Lower leg skin (tissue), 3 donors: Measurements from ENCODE around the gene NMS.

ENCODE experiments used
- POLR2A ChIP-seq, 2 donors: fragments of 450-650 bp; IDR thresholded peaks; one replicate each; pipeline ENCODE4 v1.6.1; 2016 to 2017; ENCODE audit warnings: antibody characterized with exemption in 2 of 2, mild to moderate bottlenecking in 1 of 2, moderate library complexity in 1 of 2
- TF ChIP-seq, protein P1 (sequence below), 3 donors: fragments of 450-650 bp; IDR thresholded peaks; one replicate each; pipeline ENCODE4 v1.5.1; 2016; ENCODE audit warnings: antibody characterized with exemption in 3 of 3, mild to moderate bottlenecking in 3 of 3, moderate library complexity in 2 of 3

DNA sequence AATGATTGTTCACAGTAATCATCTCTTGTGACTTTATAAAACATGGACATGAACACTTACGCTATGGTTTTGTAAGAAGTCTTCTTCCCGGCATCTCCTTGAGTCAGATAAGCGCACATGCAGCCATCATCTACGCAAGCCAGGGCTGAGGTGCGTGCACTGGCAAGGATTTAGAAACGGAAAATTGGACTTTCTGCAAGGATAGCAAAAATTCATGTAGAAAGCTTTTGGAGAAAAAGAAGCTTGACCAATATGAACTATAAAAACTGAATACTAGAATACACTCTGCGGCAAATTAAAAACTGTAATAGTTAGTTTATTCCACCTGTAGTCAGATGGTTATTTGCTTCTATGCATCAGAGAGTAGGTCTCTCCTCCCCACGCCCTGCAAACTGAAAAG lies 6.3 kb downstream of the NMS start:
- TF ChIP-seq, protein P1, sequence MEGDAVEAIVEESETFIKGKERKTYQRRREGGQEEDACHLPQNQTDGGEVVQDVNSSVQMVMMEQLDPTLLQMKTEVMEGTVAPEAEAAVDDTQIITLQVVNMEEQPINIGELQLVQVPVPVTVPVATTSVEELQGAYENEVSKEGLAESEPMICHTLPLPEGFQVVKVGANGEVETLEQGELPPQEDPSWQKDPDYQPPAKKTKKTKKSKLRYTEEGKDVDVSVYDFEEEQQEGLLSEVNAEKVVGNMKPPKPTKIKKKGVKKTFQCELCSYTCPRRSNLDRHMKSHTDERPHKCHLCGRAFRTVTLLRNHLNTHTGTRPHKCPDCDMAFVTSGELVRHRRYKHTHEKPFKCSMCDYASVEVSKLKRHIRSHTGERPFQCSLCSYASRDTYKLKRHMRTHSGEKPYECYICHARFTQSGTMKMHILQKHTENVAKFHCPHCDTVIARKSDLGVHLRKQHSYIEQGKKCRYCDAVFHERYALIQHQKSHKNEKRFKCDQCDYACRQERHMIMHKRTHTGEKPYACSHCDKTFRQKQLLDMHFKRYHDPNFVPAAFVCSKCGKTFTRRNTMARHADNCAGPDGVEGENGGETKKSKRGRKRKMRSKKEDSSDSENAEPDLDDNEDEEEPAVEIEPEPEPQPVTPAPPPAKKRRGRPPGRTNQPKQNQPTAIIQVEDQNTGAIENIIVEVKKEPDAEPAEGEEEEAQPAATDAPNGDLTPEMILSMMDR (IDR thresholded peaks at IDR 0.05), result no peak
- TF ChIP-seq POLR2A (IDR thresholded peaks at IDR 0.05), result no peak
